ENCODE data around the gene DOK1.
"Not testable (repeated sequence)": the region's sequence is repeated elsewhere in the genome, so short reads cannot be mapped to it uniquely, and the experiment has no call there.

The DOK1 gene

DNA sequence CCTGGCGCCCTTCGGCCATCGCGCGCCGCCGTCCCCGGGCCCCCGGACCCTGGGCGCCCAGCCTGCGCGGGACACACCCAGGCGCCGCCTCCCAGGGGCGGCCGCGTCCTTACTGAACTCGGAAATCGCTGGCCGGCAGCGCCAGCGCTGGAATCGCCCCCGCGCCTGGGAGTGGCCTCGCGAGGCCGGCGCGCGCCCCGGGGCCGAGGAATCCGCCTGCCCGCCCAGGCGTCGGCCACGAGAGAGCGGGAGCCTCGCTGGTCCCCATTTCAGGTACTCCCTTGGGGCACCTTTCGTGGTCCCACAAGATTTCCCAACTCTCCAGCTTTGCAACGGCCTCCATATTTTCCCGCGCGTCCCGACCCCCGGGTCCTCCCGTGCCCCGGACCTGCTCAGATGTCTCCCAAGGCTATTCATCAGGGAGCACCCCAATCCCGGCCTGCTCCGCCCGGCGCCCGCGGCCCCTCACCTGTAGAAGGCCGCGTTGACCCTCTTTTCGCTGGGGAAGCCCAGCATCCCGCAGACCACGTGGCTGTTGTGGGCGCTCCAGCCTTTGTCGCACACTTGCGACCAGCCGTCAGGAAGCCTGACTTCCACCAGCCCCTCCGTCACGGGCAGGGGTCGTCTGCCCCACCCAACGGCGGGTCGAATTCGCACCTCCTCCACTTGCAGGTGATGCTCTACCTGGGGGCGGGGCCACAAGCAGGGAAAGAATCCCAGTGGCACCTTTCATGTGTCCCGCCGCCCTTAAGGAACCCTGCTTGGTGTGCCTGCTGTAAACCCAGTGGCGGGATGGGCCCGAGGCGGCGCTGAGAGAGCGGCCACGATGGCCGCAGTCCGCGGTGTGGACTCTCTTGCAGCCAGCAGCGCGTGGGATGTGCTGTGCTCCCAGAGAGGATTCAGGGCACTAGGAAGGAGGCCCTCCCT is 5.4 kb upstream of the DOK1 start:
- no peak for DNase-seq

DNA sequence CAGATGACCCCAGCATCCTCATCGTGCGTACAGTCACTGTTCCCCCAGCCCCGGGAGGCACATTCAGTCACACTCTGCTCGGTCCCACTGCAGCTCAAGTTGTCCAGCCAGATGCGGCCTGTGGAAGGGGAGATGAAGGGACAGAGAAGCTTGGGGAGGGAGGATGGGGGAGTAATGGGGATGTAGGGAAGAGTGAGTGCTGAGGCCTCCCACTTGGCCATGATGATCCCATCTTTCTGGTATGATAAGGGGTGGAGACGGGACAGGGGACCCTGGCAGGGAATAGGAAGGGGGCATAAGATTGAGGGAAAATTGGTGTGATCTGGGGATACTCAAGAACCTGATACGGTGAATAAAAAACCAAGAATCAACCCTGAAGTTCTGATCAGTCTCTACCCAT is 4.3 kb upstream of the DOK1 start:
- no peak for DNase-seq

- DNase-seq = no peak
Observed at GRCh38 chr2:74551530-74551929, 3.0 kb upstream of the DOK1 start.

GRCh38 chr2:74551942-74552913 is 2.3 kb upstream of the DOK1 start:
- DNase-seq = no peak

DNA sequence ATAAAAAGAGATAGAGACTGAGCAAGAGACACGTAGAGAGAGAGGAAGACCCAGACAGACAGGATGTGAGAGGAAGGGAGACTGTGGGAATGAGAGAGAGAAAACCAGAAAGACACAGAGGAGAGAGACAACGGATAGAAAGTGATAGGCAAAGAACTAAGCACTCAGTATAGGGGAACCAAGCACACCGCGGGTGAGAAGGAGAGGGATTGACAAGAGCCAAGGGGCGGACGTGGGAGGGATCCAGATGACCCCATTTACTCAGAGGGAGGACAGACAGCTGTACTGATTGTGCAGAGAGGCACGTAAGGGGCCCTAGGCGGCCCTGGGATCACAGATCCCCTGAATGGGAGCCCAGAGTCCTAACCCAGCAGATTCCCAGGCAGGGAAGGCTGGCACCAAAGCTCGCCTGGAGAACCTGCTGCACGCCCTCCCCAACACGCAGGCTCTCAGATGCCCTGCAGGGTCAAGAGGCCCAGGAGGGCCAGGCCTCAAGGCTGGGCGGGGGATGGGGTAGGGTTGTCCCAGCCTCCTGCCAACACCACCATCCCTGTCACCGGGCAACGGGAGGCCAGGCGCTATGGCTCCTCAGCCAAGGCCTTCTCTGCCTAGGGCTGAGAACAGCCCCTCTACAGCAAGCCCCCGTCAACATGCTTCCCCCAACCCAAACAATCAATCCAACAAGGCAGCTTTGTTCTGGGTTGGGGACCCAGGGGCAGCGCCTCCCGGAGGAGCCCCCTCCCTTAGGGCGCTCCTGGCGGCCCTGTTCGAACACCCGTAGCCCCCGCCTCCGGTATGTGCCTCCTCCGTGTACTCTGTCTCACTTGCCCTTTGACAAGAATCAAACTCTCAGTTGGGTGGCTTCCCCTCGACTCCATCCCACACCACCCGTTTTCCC is 1.4 kb upstream of the DOK1 start:
- DNase-seq = no peak

DNA sequence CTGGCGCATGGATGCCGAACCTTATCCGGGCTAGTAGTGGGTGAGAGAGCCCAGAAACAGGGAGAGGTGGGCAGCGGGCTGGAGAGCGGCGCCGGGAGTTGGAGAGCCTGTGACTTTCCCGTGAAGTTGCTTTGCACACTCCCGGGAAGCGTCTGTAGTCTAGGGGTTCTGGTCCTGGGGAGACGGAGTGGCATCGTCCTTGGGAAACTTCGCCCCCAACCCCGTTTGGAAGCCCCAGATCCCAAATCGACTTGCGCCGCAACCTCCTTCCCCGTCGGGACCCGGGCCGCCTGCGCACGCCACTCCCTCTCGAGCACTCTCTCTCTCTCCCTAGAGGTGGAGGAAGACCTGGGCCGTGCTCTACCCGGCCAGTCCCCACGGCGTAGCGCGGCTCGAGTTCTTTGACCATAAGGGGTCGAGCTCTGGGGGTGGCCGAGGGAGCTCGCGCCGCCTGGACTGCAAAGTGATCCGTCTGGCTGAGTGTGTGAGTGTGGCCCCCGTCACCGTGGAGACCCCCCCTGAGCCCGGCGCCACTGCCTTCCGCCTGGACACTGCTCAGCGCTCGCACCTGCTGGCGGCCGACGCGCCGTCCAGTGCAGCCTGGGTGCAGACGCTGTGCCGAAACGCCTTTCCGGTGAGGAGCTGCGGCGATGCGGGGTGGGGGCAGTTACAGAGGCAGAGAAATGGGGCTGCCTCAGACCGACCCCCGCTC is 456 bp downstream of the DOK1 start:
- no peak for DNase-seq

- DNase-seq = no peak
Observed at GRCh38 chr2:74555610-74556103, 1.1 kb downstream of the DOK1 start.

DNA sequence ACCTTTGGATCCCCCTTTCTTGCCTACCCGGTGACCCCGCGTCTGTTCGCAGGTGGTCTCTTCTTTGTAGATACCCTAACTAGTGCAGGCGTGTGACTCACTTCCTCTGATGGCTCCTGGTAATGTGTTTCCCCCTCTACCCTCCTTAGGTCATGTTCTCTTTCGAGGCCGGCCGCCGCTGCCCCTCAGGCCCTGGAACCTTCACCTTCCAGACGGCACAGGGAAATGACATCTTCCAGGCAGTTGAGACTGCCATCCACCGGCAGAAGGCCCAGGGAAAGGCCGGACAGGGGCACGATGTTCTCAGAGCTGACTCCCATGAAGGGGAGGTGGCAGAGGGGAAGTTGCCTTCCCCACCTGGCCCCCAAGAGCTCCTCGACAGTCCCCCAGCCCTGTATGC is 1.6 kb downstream of the DOK1 start:
- DNase-seq = no peak

GRCh38 chr2:74556831-74557370 is 2.4 kb downstream of the DOK1 start:
- DNase-seq = no peak

GRCh38 chr2:74558284-74559230 is 4.0 kb downstream of the DOK1 start:
- DNase-seq = no peak

GRCh38 chr2:74559912-74560311 is 5.4 kb downstream of the DOK1 start:
- DNase-seq = no peak

DNA sequence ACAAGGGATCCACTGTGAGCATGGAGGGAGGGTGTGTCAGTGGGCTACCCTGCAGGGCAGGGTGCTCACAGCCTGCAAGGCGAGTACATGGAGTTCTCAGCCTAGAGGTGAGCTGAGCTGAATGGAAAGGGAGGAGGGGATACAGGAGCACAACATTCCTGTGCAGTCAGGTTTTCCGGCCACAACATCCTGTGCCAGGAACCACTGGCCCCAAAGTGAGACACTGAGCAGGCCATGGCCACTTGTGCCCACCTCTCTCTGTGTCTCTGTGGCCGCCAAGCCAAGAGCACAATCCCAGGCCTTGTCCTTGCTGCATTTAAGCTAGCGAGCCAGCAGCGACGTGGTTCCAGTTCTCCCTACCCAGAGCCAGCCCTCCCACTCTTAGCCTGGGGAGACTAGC is 6.1 kb downstream of the DOK1 start:
- DNase-seq = no peak

- not testable (repeated sequence) for DNase-seq
Observed at GRCh38 chr2:74561022-74561421, 6.5 kb downstream of the DOK1 start.

DNA sequence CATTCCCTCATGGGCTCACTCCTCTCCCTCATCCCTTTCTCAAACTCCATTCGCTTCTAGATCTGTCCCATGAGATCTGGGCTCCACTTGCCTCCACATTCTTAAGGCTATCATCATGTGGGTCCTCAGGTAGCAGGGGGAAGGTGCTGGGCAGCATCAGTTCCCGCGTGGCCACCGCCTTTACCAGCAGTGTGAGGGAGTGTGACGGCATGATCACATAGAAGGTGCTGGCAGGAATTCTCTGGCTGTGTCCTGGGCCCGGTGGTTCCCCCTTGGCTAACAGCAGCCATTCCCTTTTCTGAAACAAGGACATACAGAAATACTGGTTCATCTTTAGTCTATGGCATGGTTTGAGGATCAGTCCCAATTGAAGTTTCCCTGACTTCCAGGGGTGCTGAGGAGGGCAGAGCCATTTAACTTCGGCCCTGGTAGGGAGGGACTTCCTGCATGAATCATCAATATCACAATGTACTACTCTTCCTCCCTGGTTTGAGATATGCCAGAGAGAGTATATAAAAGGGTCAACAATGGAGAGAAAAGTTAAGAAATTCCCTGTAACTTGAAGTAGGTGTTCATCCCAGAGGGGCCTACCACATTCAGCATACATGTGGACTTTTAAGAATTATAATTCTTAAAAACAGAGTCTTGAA is 7.7 kb downstream of the DOK1 start:
- DNase-seq = no peak

- no peak for DNase-seq
Observed at GRCh38 chr2:74564222-74564621, 9.7 kb downstream of the DOK1 start.

- no peak for DNase-seq
Observed at GRCh38 chr2:74566076-74566753, 11.7 kb downstream of the DOK1 start.

- no peak for DNase-seq
Observed at GRCh38 chr2:74566754-74567085, 12.2 kb downstream of the DOK1 start.

- DNase-seq = no peak
Observed at GRCh38 chr2:74567881-74568280, 13.4 kb downstream of the DOK1 start.

DNA sequence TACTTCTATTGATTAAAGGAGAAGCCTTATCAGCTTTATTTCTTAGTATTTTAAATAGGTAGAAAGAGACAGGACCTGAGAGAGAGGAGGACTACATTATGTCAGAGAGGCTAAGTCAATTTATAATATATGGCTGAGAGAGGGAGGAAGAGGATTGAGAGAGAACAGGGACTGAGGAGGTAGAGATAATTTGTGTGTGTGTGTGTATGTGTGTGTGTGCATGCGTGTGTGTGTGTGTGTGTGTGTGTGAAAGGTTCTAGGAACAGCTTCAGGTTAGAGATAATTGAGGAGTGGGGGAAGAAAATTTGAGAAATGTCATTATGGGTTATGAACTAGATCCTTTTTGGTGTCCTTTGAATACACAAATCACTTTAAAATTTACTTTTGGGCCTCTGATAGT is 15.2 kb downstream of the DOK1 start:
- DNase-seq = no peak
